Upper lobe of left lung (tissue), 4 donors: ENCODE measurements around the gene ATL2.

ENCODE experiments used
- EP300 ChIP-seq, 4 donors: sonication (generic); formaldehyde crosslinking; IDR thresholded peaks; one replicate each; pipeline ENCODE4 v1.5.1; 2017; ENCODE audit warnings: antibody characterized with exemption in 4 of 4, control low read depth in 2 of 4
- POLR2A ChIP-seq, 4 donors: fragments of 450-650 bp; IDR thresholded peaks; one replicate each; pipeline ENCODE4 v1.5.1; 2016 to 2017; ENCODE audit warnings: antibody characterized with exemption in 4 of 4, mild to moderate bottlenecking in 2 of 4
- POLR2AphosphoS5 ChIP-seq, 2 donors: sonication (generic); formaldehyde crosslinking; IDR thresholded peaks; one replicate each; pipeline ENCODE4 v1.5.1; 2017; ENCODE audit warnings: antibody characterized with exemption in 2 of 2
- TF ChIP-seq, protein P1 (sequence below), 6 experiments: fragments of 450-650 bp in 4 of 6; fragments of 200-600 bp in 2 of 6; sonication (generic) in 2 of 6; IDR thresholded peaks; one replicate each; pipeline ENCODE4 v1.5.1; 2016 to 2019; ENCODE audit warnings: antibody characterized with exemption in 6 of 6

DNA sequence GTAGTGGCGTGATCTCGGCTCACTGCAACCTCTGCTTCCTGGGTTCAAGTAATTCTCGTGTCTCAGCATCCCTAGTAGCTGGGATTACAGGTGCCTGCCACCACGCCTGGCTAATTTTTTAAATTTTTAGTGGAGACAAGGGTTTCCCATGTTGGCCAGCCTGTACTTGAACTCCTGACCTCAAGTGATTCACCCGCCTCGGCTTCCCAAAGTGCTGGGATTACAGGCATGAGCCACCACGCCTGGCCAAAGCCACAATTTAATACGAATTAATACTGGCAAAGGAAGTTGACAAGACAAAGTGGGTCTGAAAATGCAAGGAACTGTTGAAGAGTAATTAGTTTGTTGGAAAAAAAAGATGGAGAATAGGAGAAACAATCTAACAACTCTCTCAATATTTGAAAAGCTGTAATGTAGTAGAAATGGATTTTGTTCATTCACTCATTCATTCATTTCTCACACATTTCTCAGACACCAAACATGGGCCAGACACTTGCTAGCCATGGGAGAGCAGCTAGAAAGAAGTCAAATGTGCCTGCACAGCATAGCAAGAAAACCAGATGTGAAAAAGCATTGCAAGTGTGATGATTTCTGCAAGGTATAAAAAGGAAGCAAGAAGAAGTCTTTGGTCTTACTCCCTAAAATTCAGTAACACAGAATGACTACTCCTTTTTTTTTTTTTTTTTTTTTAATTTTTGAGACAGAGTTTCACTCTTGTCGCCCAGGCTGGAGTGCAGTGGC, 39.4 kb upstream of the ATL2 start:
- TF ChIP-seq, protein P1, sequence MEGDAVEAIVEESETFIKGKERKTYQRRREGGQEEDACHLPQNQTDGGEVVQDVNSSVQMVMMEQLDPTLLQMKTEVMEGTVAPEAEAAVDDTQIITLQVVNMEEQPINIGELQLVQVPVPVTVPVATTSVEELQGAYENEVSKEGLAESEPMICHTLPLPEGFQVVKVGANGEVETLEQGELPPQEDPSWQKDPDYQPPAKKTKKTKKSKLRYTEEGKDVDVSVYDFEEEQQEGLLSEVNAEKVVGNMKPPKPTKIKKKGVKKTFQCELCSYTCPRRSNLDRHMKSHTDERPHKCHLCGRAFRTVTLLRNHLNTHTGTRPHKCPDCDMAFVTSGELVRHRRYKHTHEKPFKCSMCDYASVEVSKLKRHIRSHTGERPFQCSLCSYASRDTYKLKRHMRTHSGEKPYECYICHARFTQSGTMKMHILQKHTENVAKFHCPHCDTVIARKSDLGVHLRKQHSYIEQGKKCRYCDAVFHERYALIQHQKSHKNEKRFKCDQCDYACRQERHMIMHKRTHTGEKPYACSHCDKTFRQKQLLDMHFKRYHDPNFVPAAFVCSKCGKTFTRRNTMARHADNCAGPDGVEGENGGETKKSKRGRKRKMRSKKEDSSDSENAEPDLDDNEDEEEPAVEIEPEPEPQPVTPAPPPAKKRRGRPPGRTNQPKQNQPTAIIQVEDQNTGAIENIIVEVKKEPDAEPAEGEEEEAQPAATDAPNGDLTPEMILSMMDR (IDR thresholded peaks at IDR 0.05) = no peak
- no peak for TF ChIP-seq POLR2A (IDR thresholded peaks at IDR 0.05)
- TF ChIP-seq EP300 (IDR thresholded peaks at IDR 0.05) = no peak
- TF ChIP-seq POLR2AphosphoS5 (IDR thresholded peaks at IDR 0.05) = no peak
